CD4-positive, alpha-beta T cell treated with Interleukin-4 for 4 hours (primary cell): ENCODE measurements around the gene DMGDH.

Experiments
- DNase-seq: peaks from one replicate; pipeline ENCODE4 v3.0.0-alpha.2; 2020

DMGDH gene

DNA sequence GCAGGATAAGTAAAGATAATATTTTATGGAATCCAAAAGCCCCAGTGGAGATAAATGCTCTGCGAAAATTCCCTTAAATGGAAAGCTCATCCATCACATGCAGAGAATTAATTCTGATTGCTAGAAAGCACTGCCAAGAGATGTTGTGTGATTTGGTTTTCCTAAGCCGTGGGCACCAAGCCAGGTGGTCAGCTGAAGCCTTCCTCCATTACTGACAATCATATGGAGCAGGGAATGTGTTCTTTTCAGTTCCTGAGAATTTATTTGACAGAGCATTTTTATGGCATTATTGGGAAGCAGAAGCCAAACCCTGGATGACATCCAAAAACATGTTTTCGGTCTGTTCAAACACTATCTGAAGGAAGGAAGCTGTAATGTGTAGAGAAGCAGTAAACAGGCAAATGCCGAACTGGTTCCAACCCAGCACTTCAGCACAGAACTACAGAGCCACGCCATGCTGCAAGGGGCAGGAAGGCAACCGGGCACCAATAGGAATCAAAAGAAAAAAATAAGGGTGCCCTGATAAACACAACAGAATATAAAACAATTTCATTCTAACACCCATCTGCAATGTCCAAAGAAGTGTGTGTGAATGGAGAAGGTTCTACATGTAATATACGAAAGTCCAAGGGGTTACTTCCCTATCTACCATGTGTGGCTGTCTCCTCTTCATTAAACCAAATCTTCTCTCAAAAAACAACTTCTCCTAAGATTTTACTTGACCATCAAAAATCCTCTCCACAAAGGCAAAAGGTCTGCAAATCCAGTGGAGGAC is 96.6 kb downstream of the DMGDH start:
- no peak for DNase-seq

DNA sequence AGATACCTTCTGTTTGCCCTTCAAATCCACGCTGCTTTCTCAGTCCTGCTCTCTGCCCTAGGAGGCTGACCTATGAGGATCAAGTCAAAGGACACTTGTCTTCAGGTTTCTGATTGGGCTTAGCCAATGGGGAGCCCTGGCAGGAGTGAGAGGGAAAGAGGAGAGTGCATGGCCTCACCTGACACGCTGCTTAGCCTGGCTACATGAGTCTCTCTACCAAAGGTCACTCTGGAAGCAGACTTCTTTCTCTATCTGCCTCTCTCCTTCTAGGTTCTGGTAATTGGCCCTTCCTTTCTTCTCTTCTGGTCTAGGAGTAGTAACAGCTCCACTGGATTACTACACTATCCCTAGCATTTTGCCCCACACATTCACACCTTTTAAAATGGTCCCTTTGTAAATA is 97.5 kb downstream of the DMGDH start:
- DNase-seq, result no peak

DNA sequence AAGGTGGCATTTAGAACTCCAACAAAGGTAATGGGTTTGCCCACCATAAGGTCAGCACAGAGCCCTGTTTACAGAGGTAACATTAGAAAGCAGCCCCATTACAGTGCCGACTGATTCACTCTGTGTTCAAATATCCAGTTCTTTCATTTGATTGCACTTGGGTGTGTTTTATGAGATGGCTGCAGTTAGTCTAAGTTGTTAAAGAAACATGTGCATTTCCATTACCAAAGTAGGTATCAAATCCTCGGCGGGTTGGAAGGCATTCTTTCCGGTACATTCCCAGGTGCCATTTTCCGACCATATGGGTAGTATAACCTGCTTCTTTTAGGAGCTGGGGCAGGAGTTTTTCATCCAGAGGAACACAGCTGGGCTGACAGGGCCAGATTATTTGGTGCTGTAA is 100.7 kb downstream of the DMGDH start:
- DNase-seq, result no peak

- DNase-seq, result no peak
Measured at GRCh38 chr5:78964889-78965288, 104.6 kb downstream of the DMGDH start.

DNA sequence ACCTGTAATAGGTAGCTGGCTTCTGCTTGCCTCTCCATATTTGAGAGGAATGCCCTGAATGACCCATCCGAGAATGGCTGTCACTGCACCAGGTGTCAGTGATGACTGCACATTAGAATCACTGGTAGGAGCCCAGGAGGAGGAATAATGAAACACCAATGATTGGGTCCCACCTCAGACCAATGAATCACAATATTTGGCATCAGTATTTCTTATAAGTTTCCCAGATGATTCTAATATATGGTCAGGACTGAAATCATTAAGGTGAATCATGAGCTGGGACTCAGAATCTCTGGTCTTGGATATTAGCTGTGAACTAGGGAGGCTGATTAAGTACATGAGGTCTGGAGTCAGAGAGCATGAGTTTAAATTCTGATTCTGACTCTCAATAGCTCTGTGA is 107.7 kb downstream of the DMGDH start:
- no peak for DNase-seq

DNA sequence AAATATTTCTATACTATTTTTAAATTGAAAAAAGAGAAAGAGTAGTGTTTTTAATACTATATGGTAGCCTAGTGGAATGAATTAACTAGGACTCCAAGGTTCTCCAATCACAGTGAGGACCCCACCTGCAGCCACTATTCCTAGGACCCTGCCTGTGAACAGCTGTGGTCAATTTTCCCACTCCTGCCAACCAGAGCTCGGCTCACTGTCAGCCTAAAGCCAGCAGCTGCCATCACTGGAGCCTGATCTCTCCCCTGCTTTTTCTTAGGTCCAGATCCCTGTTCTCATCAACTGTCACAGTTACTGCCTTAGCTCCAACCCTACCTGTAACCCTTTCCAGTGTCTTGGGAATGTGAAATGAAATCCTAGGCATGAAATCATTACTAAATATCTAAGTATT is 109.7 kb downstream of the DMGDH start:
- DNase-seq, result no peak

DNA sequence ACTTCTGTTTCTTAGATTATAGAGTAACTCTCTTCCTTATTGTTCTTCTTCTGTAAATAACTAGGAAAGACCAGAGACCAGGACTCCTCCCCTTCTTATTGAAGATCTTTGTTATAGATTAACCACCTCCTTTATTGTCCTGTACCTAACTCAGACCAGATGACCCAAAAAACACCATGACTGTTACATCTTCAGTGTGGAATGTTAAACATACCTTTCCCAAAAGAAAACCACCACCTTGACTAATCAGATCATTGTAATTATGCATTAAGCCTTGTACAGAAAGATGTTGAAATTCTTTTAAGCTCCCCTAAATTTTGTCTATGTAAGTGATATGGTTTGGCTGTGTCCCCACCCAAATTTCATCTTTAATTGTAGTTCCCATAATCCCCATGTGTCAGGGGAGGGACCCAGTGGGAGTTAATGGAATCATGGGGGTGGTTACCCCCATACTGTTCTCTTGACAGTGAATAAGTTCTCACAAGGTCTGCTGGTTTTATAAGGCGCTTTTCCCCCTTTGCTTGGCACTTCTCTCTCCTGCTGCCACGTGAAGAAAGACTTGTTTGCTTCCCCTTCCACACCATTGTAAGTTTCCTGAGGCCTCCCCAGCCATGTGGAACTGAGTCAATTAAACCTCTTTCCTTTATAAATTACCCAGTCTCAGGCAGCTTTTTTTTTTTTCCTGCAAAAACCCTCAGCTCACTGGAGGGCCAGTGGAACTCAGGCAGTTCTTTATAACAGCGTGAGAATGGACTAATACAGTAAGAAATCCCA is 110.6 kb downstream of the DMGDH start:
- DNase-seq, result no peak

GRCh38 chr5:78956901-78957300 is 112.6 kb downstream of the DMGDH start:
- DNase-seq, result no peak

- DNase-seq, result no peak
Measured at GRCh38 chr5:78953092-78953800, 116.2 kb downstream of the DMGDH start.
